ENCODE results near the gene SLC25A21.
"Not testable (repeated sequence)": the region's sequence is repeated elsewhere in the genome, so short reads cannot be mapped to it uniquely, and the experiment has no call there.

SLC25A21 gene

GRCh38 chr14:37083599-37083998, 88.8 kb downstream of the SLC25A21 start:
- DNase-seq = no peak

- DNase-seq = no peak
Measured at GRCh38 chr14:37082449-37082848, 90.0 kb downstream of the SLC25A21 start.

- no peak for DNase-seq
Measured at GRCh38 chr14:37081856-37082255, 90.5 kb downstream of the SLC25A21 start.

- no peak for DNase-seq
Measured at GRCh38 chr14:37081218-37081617, 91.2 kb downstream of the SLC25A21 start.

GRCh38 chr14:37078131-37078530, 94.3 kb downstream of the SLC25A21 start:
- no peak for DNase-seq

GRCh38 chr14:37074320-37074719, 98.1 kb downstream of the SLC25A21 start:
- DNase-seq = not testable (repeated sequence)

GRCh38 chr14:37063467-37064240, 108.8 kb downstream of the SLC25A21 start:
- no peak for DNase-seq

GRCh38 chr14:37062191-37062803, 110.1 kb downstream of the SLC25A21 start:
- DNase-seq = no peak

- DNase-seq = no peak
Measured at GRCh38 chr14:37061697-37062096, 110.7 kb downstream of the SLC25A21 start.

GRCh38 chr14:37060496-37061260, 111.7 kb downstream of the SLC25A21 start:
- DNase-seq = no peak

- DNase-seq = no peak
Measured at GRCh38 chr14:37057776-37058175, 114.6 kb downstream of the SLC25A21 start.

GRCh38 chr14:37056473-37056872, 115.9 kb downstream of the SLC25A21 start:
- no peak for DNase-seq

GRCh38 chr14:37054869-37055268, 117.5 kb downstream of the SLC25A21 start:
- DNase-seq = no peak

GRCh38 chr14:37054144-37054543, 118.3 kb downstream of the SLC25A21 start:
- DNase-seq = no peak

GRCh38 chr14:37051680-37052079, 120.7 kb downstream of the SLC25A21 start:
- no peak for DNase-seq

- no peak for DNase-seq
Measured at GRCh38 chr14:37051153-37051552, 121.3 kb downstream of the SLC25A21 start.

GRCh38 chr14:37048666-37049071, 123.7 kb downstream of the SLC25A21 start:
- DNase-seq = no peak

- DNase-seq = no peak
Measured at GRCh38 chr14:37047996-37048395, 124.4 kb downstream of the SLC25A21 start.

GRCh38 chr14:37047226-37047625, 125.2 kb downstream of the SLC25A21 start:
- no peak for DNase-seq

GRCh38 chr14:37046815-37047214, 125.6 kb downstream of the SLC25A21 start:
- DNase-seq = no peak

- DNase-seq = no peak
Measured at GRCh38 chr14:37045340-37046061, 126.9 kb downstream of the SLC25A21 start.

GRCh38 chr14:37037636-37038387, 134.6 kb downstream of the SLC25A21 start:
- DNase-seq = no peak

Measured in NCI-H1436 treated with DMSO at 0.1 percent for 48 hours (cell line).